Ovary (tissue), 3 donors: ENCODE measurements around the gene RNF212.

Experiments used
- EP300 ChIP-seq: sonication (generic); formaldehyde crosslinking; IDR thresholded peaks from one replicate; pipeline ENCODE4 v1.6.1; 2017; ENCODE audit warnings: antibody characterized with exemption
- TF ChIP-seq, protein P1 (sequence below), 3 donors: fragments of 450-650 bp in 2 of 3; fragments of 200-600 bp in 1 of 3; IDR thresholded peaks; one replicate each; pipeline versions ENCODE4 v1.5.1 to v1.8.0; 2016 to 2022; ENCODE audit warnings: antibody characterized with exemption in 3 of 3, mild to moderate bottlenecking in 1 of 3
- donor health status: DM: no; HTN: no; CAD: no.

DNA sequence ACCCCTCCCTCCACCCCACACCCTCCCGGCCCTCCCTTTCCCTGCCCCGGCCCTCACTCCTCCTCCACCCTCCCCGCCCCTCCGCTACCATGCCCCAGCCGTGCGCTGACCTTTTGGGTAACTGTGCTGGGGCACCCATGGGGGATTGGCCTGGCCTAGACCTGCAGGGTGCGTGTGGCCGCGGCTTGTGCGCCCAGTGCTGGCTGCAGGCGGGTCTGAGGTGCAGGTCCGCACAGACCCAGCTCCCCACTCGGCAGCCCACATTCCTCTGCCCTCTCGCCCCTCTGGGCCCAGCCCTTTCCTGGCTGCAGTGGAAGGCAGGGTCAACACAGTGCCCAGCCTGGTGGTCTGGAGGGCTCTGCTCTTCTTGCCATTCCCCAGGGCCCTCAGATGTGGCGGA, 77.3 kb downstream of the RNF212 start:
- TF ChIP-seq, protein P1, sequence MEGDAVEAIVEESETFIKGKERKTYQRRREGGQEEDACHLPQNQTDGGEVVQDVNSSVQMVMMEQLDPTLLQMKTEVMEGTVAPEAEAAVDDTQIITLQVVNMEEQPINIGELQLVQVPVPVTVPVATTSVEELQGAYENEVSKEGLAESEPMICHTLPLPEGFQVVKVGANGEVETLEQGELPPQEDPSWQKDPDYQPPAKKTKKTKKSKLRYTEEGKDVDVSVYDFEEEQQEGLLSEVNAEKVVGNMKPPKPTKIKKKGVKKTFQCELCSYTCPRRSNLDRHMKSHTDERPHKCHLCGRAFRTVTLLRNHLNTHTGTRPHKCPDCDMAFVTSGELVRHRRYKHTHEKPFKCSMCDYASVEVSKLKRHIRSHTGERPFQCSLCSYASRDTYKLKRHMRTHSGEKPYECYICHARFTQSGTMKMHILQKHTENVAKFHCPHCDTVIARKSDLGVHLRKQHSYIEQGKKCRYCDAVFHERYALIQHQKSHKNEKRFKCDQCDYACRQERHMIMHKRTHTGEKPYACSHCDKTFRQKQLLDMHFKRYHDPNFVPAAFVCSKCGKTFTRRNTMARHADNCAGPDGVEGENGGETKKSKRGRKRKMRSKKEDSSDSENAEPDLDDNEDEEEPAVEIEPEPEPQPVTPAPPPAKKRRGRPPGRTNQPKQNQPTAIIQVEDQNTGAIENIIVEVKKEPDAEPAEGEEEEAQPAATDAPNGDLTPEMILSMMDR (IDR thresholded peaks at IDR 0.05), result no peak
- no peak for TF ChIP-seq EP300
